Esophagus squamous epithelium (tissue), 4 donors: ENCODE measurements around the gene MYH7B.

Experiments used
- POLR2A ChIP-seq, 4 donors: fragments of 450-650 bp; IDR thresholded peaks; one replicate each; pipeline ENCODE4 v1.6.1; 2017; ENCODE audit warnings: antibody characterized with exemption in 4 of 4, mild to moderate bottlenecking in 4 of 4, moderate library complexity in 3 of 4
- TF ChIP-seq, protein P1 (sequence below), 6 experiments: fragments of 450-650 bp in 4 of 6; fragments of 200-600 bp in 2 of 6; sonication (generic) in 2 of 6; IDR thresholded peaks; one replicate each; pipeline ENCODE4 v1.5.1; 2016 to 2019; ENCODE audit warnings: antibody characterized with exemption in 6 of 6, mild to moderate bottlenecking in 4 of 6, moderate library complexity in 4 of 6

DNA sequence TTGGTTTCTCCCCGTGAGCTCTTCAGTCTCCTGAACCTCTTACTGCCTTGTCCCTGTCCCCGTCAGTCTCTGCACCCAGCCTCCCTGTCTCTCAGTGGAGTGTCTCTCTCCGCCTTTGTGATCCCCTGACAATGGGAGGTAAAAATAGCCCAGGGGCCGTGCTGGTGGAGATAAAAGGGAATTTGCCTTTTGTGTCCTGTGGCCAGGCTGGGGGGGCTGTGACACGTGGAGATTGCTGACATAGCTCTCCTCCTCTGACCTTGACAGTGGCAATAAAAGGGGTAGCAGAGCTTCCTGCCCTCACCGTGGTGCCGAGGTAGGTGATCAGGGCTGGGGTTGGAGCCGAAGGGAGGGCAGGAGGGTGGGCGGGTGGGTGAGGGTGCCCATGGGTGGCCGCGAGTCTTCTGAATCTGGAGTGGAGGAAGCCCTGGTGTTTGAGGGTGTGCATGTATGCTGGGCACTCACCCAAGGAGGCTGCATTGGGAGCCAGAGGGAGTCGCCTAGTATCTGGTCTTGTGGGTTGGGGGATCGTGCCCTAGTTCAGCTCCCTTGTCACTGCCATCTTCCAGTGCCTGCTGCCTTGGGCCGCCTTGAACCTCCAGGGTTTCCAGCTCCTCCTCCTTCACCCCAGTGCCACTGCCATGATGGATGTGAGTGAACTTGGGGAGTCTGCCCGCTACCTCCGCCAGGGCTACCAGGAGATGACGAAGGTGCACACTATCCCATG lies 21.9 kb downstream of the MYH7B start:
- TF ChIP-seq, protein P1, sequence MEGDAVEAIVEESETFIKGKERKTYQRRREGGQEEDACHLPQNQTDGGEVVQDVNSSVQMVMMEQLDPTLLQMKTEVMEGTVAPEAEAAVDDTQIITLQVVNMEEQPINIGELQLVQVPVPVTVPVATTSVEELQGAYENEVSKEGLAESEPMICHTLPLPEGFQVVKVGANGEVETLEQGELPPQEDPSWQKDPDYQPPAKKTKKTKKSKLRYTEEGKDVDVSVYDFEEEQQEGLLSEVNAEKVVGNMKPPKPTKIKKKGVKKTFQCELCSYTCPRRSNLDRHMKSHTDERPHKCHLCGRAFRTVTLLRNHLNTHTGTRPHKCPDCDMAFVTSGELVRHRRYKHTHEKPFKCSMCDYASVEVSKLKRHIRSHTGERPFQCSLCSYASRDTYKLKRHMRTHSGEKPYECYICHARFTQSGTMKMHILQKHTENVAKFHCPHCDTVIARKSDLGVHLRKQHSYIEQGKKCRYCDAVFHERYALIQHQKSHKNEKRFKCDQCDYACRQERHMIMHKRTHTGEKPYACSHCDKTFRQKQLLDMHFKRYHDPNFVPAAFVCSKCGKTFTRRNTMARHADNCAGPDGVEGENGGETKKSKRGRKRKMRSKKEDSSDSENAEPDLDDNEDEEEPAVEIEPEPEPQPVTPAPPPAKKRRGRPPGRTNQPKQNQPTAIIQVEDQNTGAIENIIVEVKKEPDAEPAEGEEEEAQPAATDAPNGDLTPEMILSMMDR (IDR thresholded peaks at IDR 0.05): no peak
- TF ChIP-seq POLR2A (IDR thresholded peaks at IDR 0.05): no peak
